Measurements from ENCODE around the gene RANBP6.

RANBP6 gene

GRCh38 chr9:5978523-5978922 is 36.9 kb downstream of the RANBP6 start:
- Histone ChIP-seq H3K9ac (ENCODE audit: low read depth, low read length) (no peak overlapping the region), H4K20me1 (ENCODE audit: insufficient read depth, low read length) (no peaks in the 10 kb centered on the region), H3K79me2 (ENCODE audit: insufficient read depth, low read length) (no peaks in the 10 kb centered on the region), H3K27me3 (ENCODE audit: insufficient read depth, low read length, poor library complexity) (no peaks in the 10 kb centered on the region), H3K36me3 (ENCODE audit: insufficient read depth, low read length) (peaks cover 11% of the 10 kb centered on the region), H3K4me2 (ENCODE audit: insufficient read depth, low read length) (no peak overlapping the region), H3K4me3 (ENCODE audit: low read depth in 1 of 2, low read length in 2 of 2) (no peak overlapping the region), H3K9me3 (ENCODE audit: insufficient read depth, low read length, severe bottlenecking) (peaks cover 4% of the 10 kb centered on the region), H3K4me1 (ENCODE audit: insufficient read depth, low read length) (no peaks in the 10 kb centered on the region), H2AFZ (ENCODE audit: low read depth, low read length) (no peak overlapping the region), H3K27ac (ENCODE audit: low read length) (no peak overlapping the region)
- TF ChIP-seq CTCF (IDR thresholded peaks at IDR 0.05; ENCODE audit: borderline replicate concordance, extremely low read depth, low read length, poor library complexity, severe bottlenecking), result no peak
- TF ChIP-seq EZH2 (IDR thresholded peaks at IDR 0.05; ENCODE audit: borderline replicate concordance, low read depth, low read length, severe bottlenecking), result no peak
- no peak for DNase-seq
- ATAC-seq (ENCODE audit: insufficient read depth, low read depth), result no peak

- Histone ChIP-seq H3K27ac (ENCODE audit: low read length) (no peak overlapping the region), H3K9me3 (ENCODE audit: insufficient read depth, low read length, severe bottlenecking) (peaks cover 4% of the 10 kb centered on the region), H2AFZ (ENCODE audit: low read depth, low read length) (no peak overlapping the region), H3K4me1 (ENCODE audit: insufficient read depth, low read length) (no peaks in the 10 kb centered on the region), H3K79me2 (ENCODE audit: insufficient read depth, low read length) (no peaks in the 10 kb centered on the region), H3K9ac (ENCODE audit: low read depth, low read length) (no peak overlapping the region), H3K4me3 (ENCODE audit: low read depth in 1 of 2, low read length in 2 of 2) (no peak overlapping the region), H3K27me3 (ENCODE audit: insufficient read depth, low read length, poor library complexity) (no peaks in the 10 kb centered on the region), H3K36me3 (ENCODE audit: insufficient read depth, low read length) (peaks cover 4% of the 10 kb centered on the region; the same call in 1 of the 2 replicates), H4K20me1 (ENCODE audit: insufficient read depth, low read length) (no peaks in the 10 kb centered on the region), H3K4me2 (ENCODE audit: insufficient read depth, low read length) (no peak overlapping the region)
- DNase-seq (no peak), ATAC-seq (ENCODE audit: insufficient read depth, low read depth) (peak; percentile 49; the same call in 1 of the 3 replicates)
- TF ChIP-seq EZH2 (IDR thresholded peaks at IDR 0.05; ENCODE audit: borderline replicate concordance, low read depth, low read length, severe bottlenecking), result no peak
- TF ChIP-seq CTCF (IDR thresholded peaks at IDR 0.05; ENCODE audit: borderline replicate concordance, extremely low read depth, low read length, poor library complexity, severe bottlenecking), result peak; percentile 11
Observed at GRCh38 chr9:5976674-5977397, 38.6 kb downstream of the RANBP6 start.

GRCh38 chr9:5971740-5972139 is 43.7 kb downstream of the RANBP6 start:
- no peak overlapping the region for H2AFZ ChIP-seq (ENCODE audit: low read depth, low read length)
- H3K9ac ChIP-seq (ENCODE audit: low read depth, low read length), result no peak overlapping the region
- H3K27me3 ChIP-seq (ENCODE audit: insufficient read depth, low read length, poor library complexity), result no peaks in the 10 kb centered on the region
- no peaks in the 10 kb centered on the region for H4K20me1 ChIP-seq (ENCODE audit: insufficient read depth, low read length)
- no peaks in the 10 kb centered on the region for H3K79me2 ChIP-seq (ENCODE audit: insufficient read depth, low read length)
- H3K27ac ChIP-seq (ENCODE audit: low read length), result no peak overlapping the region
- ATAC-seq (ENCODE audit: insufficient read depth, low read depth), result no peak
- no peak for DNase-seq
- H3K9me3 ChIP-seq (ENCODE audit: insufficient read depth, low read length, severe bottlenecking), result peaks cover 4% of the 10 kb centered on the region
- no peak overlapping the region for H3K4me3 ChIP-seq (ENCODE audit: low read depth in 1 of 2, low read length in 2 of 2)
- TF ChIP-seq EZH2 (IDR thresholded peaks at IDR 0.05; ENCODE audit: borderline replicate concordance, low read depth, low read length, severe bottlenecking) (no peak), CTCF (IDR thresholded peaks at IDR 0.05; ENCODE audit: borderline replicate concordance, extremely low read depth, low read length, poor library complexity, severe bottlenecking) (no peak)
- H3K36me3 ChIP-seq (ENCODE audit: insufficient read depth, low read length), result peaks cover 10% of the 10 kb centered on the region
- H3K4me1 ChIP-seq (ENCODE audit: insufficient read depth, low read length), result no peaks in the 10 kb centered on the region
- no peak overlapping the region for H3K4me2 ChIP-seq (ENCODE audit: insufficient read depth, low read length)

Measured in DND-41 (cell line).